ENCODE results near the gene PPY. TPM values are rescaled to one million over a fixed set of nuclear protein-coding genes. Genes with fewer than 3 reads are reported as not detected.
A peak's percentile ranks its signal among the peaks of the same experiment; 100 is the strongest.

Gene PPY
- total and polyA plus RNA-seq, 7 donors: not detected

DNA sequence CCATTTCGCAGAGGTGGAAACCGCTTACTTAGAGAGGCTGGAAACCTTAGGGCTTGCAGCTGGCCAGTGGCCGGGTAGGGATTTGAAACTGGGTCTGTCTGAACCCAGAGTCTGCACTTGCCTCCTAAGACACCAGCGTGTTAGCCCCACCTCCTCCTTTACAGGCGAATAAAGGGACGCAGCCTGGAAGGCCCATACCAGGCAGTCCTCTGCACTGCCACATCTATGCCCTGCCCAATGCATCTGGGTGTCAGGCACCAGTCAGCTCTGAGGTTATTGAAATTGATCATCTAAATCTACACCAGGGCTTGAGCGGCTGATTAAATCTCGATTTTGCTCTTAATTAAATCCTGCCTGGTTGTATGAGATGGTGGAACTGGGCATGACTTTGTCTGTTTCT is 42.2 kb upstream of the PPY start:
- Histone ChIP-seq H3K9me3 (no peaks in the 10 kb centered on the region), H3K27me3 (ENCODE audit: insufficient read depth in 3 of 3, low read length in 2 of 3) (peaks cover 0 to 36% (median 7%) of the 10 kb centered on the region in 3 donors), H3K27ac (no peak overlapping the region), H3K4me3 (peak overlapping the region; percentile 67), H3K4me1 (peaks cover 12% of the 10 kb centered on the region), H3K36me3 (ENCODE audit: insufficient read depth in 1 of 2, low read depth in 1 of 2) (no peaks in the 10 kb centered on the region)
- TF ChIP-seq, protein P1, sequence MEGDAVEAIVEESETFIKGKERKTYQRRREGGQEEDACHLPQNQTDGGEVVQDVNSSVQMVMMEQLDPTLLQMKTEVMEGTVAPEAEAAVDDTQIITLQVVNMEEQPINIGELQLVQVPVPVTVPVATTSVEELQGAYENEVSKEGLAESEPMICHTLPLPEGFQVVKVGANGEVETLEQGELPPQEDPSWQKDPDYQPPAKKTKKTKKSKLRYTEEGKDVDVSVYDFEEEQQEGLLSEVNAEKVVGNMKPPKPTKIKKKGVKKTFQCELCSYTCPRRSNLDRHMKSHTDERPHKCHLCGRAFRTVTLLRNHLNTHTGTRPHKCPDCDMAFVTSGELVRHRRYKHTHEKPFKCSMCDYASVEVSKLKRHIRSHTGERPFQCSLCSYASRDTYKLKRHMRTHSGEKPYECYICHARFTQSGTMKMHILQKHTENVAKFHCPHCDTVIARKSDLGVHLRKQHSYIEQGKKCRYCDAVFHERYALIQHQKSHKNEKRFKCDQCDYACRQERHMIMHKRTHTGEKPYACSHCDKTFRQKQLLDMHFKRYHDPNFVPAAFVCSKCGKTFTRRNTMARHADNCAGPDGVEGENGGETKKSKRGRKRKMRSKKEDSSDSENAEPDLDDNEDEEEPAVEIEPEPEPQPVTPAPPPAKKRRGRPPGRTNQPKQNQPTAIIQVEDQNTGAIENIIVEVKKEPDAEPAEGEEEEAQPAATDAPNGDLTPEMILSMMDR (IDR thresholded peaks at IDR 0.05): no peak
- ATAC-seq (no peak), DNase-seq (no peak)
- WGBS, 3 donors: 76 to 86% (median 81%) methylated on average over 8 of the region's 8 CpGs
- intact Hi-C loops (cut with DNase I): no loop called here

DNA sequence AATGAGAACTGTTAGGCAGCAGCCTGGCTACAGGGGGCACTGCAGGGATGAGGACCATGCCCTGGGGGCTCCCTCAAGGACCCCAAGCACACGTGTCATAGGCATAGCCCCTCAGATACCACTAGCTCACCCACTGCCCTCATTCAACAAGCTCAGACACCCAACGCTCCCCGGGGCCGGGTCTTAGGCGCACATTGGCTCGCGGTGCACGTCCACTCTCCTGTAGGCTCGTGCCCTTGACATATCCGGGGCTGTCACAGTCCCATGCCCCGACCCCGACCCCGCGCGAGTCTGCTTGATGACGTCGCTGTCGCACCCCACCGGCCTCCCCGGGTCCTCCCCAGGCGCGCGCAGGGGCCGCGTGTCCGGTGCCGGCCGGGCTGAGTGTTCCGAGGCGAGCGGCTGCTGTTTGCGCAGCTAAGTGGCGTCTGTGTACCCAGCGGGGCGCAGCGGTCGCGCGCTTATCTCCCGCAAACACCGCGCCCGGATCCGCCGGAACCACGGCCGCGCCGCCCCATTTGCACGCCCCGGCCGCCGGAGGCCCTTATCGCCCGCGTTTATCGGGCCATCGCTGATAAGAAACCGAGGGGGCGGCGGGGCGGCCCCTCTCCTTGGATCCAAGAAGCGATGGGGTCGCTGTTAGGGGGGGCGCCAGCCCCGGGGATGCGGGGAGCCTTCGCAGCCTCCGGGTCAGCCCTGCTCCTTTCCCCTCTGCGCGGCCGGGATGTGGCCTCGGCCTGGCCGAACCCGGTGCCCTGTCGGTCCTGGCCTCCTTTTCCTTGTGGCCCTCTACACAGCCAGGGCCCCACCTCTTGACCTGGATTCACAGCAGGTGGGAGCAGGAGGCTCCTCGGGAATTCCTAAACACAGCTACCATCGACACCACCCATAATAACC is 41.5 kb upstream of the PPY start:
- intact Hi-C loops (cut with DNase I): no loop called here

DNA sequence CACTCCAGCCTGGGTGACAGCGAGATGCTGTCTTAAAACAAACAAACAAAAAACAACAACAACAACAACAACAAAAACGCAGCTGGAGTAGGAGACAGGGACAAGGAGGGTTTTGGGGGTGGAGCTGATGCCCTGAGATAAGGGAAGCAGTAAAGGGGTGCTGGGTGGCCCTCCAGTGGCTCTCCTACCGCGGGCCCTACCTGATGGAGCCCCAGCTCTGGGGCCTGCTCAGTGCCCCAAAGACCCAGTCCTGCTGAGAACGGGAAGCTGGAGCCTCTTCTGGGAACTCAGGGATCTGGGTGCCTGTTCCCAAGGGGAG is 40.9 kb upstream of the PPY start:
- H3K27me3 ChIP-seq (ENCODE audit: insufficient read depth in 3 of 3, low read length in 2 of 3): peaks cover 0 to 43% (median 7%) of the 10 kb centered on the region in 3 donors
- 28 to 39% (median 33%) methylated on average over 5 of the region's 5 CpGs for WGBS, 3 donors
- H3K4me1 ChIP-seq: peaks cover 12% of the 10 kb centered on the region
- ATAC-seq: peak in 1 of 4 donors; percentile 22
- peak overlapping the region; percentile 67 for H3K4me3 ChIP-seq
- H3K36me3 ChIP-seq (ENCODE audit: insufficient read depth in 1 of 2, low read depth in 1 of 2): no peaks in the 10 kb centered on the region
- DNase-seq: no peak
- intact Hi-C loops (cut with DNase I): no loop called here
- no peaks in the 10 kb centered on the region for H3K9me3 ChIP-seq
- no peak overlapping the region for H3K27ac ChIP-seq
- TF ChIP-seq, protein P1 (IDR thresholded peaks at IDR 0.05): no peak

More for the DNA sequence above, 41.5 kb upstream of the PPY start:
- H3K36me3 ChIP-seq (ENCODE audit: insufficient read depth in 1 of 2, low read depth in 1 of 2): no peaks in the 10 kb centered on the region
- TF ChIP-seq, protein P1 (IDR thresholded peaks at IDR 0.05): peak; percentile 6
- WGBS, 3 donors: 1 to 3% (median 2%) methylated on average over 64 to 78 of the region's 78 CpGs
- H3K27ac ChIP-seq: no peak overlapping the region
- peaks cover 0 to 38% (median 7%) of the 10 kb centered on the region in 3 donors for H3K27me3 ChIP-seq (ENCODE audit: insufficient read depth in 3 of 3, low read length in 2 of 3)
- H3K9me3 ChIP-seq: no peaks in the 10 kb centered on the region
- peak; percentile 36 to 71 (median 48) for ATAC-seq
- peaks cover 12% of the 10 kb centered on the region for H3K4me1 ChIP-seq
- peak; percentile 21 to 56 for DNase-seq
- H3K4me3 ChIP-seq: peak overlapping the region; percentile 67

DNA sequence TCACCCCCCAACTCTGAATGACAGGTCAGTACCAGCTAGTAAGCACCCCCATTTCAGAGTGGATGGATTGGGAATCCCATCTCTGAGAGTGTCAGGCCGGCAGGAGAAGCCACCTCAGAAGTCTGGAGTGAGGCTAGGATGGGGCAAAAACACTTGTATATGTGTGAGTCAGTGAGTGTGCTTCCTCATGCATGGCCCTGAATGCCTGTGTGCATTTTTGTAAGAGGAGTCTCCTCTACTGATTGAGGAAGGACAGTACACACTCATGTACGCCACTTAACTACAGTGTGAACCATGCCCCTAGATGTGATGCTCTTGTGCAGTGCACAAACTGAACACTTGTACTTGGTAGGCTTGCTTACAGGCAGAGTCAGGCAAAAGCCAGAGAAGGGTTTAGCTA is 39.9 kb upstream of the PPY start:
- DNase-seq: no peak
- 79 to 84% (median 80%) methylated on average over 2 of the region's 2 CpGs for WGBS, 3 donors
- TF ChIP-seq, protein P1 (IDR thresholded peaks at IDR 0.05): no peak
- H3K4me1 ChIP-seq: peaks cover 7% of the 10 kb centered on the region
- peaks cover 0 to 46% (median 7%) of the 10 kb centered on the region in 3 donors for H3K27me3 ChIP-seq (ENCODE audit: insufficient read depth in 3 of 3, low read length in 2 of 3)
- H3K9me3 ChIP-seq: no peaks in the 10 kb centered on the region
- intact Hi-C loops (cut with DNase I): no loop called here
- H3K27ac ChIP-seq: no peak overlapping the region
- H3K4me3 ChIP-seq: no peak overlapping the region
- no peaks in the 10 kb centered on the region for H3K36me3 ChIP-seq (ENCODE audit: insufficient read depth in 1 of 2, low read depth in 1 of 2)
- no peak for ATAC-seq
